Measurements from ENCODE around the gene CAD. TPM values are rescaled to one million over a fixed set of nuclear protein-coding genes. Genes with fewer than 3 reads are reported as not detected.

Gene CAD
- total RNA-seq, 1 experiment from 2014 or later, result 41.5 TPM

DNA sequence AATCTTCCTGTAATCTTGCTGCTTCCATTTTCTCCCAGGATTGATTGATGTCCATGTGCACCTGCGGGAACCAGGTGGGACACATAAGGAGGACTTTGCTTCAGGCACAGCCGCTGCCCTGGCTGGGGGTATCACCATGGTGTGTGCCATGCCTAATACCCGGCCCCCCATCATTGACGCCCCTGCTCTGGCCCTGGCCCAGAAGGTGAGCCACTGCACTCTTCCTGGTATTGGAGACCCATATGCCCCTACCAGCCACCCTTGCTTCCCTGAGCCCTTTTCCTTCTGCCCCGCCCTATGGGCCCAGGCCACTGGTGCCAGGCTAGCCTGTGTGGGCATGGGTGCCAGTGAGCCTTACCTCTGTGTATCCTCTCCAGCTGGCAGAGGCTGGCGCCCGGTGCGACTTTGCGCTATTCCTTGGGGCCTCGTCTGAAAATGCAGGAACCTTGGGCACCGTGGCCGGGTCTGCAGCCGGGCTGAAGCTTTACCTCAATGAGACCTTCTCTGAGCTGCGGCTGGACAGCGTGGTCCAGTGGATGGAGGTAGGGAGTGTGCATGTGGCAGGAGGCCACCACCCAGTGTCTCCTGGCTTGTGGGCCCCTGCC is 20.3 kb downstream of the CAD start:
- Histone ChIP-seq H4K20me1 (ENCODE audit: insufficient read depth) (no peaks in the 10 kb centered on the region), H3K9me2 (ENCODE audit: insufficient read depth) (no peaks in the 10 kb centered on the region), H3K36me3 (ENCODE audit: low read depth) (peaks cover 21% of the 10 kb centered on the region), H3F3A (ENCODE audit: insufficient read depth, low read depth) (no peaks in the 10 kb centered on the region), H3K27me3 (ENCODE audit: insufficient read depth, low read depth) (no peaks in the 10 kb centered on the region), H2AFZ (no peak overlapping the region), H3K79me2 (ENCODE audit: low read depth) (no peaks in the 10 kb centered on the region), H3K4me2 (no peak overlapping the region), H3K4me1 (replicated peaks; ENCODE audit: insufficient read depth) (no peaks in the 10 kb centered on the region), H3K9me3 (ENCODE audit: insufficient read depth, low read depth) (no peaks in the 10 kb centered on the region), H3K4me3 (no peak overlapping the region), H3K27ac (no peak overlapping the region)
- DNase-seq, result no peak
- CTCF ChIA-PET, result no interaction called here
- TF ChIP-seq, protein P1, sequence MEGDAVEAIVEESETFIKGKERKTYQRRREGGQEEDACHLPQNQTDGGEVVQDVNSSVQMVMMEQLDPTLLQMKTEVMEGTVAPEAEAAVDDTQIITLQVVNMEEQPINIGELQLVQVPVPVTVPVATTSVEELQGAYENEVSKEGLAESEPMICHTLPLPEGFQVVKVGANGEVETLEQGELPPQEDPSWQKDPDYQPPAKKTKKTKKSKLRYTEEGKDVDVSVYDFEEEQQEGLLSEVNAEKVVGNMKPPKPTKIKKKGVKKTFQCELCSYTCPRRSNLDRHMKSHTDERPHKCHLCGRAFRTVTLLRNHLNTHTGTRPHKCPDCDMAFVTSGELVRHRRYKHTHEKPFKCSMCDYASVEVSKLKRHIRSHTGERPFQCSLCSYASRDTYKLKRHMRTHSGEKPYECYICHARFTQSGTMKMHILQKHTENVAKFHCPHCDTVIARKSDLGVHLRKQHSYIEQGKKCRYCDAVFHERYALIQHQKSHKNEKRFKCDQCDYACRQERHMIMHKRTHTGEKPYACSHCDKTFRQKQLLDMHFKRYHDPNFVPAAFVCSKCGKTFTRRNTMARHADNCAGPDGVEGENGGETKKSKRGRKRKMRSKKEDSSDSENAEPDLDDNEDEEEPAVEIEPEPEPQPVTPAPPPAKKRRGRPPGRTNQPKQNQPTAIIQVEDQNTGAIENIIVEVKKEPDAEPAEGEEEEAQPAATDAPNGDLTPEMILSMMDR (conservative IDR thresholded peaks at IDR 0.05), result no peak
- TF ChIP-seq EZH2 (IDR thresholded peaks at IDR 0.05; ENCODE audit: low read depth), result no peak
- no TSS peak for BruUV-seq (replicated peaks)
- POLR2A ChIA-PET (ENCODE audit: unreplicated experiment), result no interaction called here
- intact Hi-C loops (cut with micrococcal nuclease; ENCODE audit: unreplicated experiment), result no loop called here

DNA sequence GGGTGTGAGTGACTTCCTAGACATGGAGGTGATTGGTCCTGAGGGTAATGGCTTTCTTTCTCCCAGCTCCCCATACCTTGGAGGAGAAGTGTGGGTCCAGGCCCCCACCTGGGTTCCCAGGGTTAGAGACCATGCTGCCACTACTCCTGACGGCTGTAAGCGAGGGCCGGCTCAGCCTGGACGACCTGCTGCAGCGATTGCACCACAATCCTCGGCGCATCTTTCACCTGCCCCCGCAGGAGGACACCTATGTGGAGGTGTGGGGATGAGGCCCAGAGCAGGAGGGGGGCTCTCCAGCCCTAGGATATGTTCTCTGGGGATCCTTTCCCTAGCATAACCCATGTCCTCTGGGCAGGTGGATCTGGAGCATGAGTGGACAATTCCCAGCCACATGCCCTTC is 21.8 kb downstream of the CAD start:
- no peak for TF ChIP-seq EZH2 (IDR thresholded peaks at IDR 0.05; ENCODE audit: low read depth)
- TF ChIP-seq, protein P1 (conservative IDR thresholded peaks at IDR 0.05), result no peak
- no peaks in the 10 kb centered on the region; the same call in 1 of the 2 replicates for H3F3A ChIP-seq (ENCODE audit: insufficient read depth, low read depth)
- H2AFZ ChIP-seq, result no peak overlapping the region
- no peak overlapping the region for H3K4me2 ChIP-seq
- DNase-seq, result no peak
- no peaks in the 10 kb centered on the region for H3K4me1 ChIP-seq (replicated peaks; ENCODE audit: insufficient read depth)
- CTCF ChIA-PET, result no interaction called here
- no peaks in the 10 kb centered on the region for H3K79me2 ChIP-seq (ENCODE audit: low read depth)
- no peaks in the 10 kb centered on the region for H3K9me2 ChIP-seq (ENCODE audit: insufficient read depth)
- no peak overlapping the region for H3K27ac ChIP-seq
- no peak overlapping the region for H3K4me3 ChIP-seq
- H3K36me3 ChIP-seq (ENCODE audit: low read depth), result peaks cover 12% of the 10 kb centered on the region
- POLR2A ChIA-PET (ENCODE audit: unreplicated experiment), result no interaction called here
- H4K20me1 ChIP-seq (ENCODE audit: insufficient read depth), result no peaks in the 10 kb centered on the region
- H3K27me3 ChIP-seq (ENCODE audit: insufficient read depth, low read depth), result no peaks in the 10 kb centered on the region
- H3K9me3 ChIP-seq (ENCODE audit: insufficient read depth, low read depth), result no peaks in the 10 kb centered on the region
- BruUV-seq (replicated peaks), result no TSS peak
- intact Hi-C loops (cut with micrococcal nuclease; ENCODE audit: unreplicated experiment), result no loop called here

DNA sequence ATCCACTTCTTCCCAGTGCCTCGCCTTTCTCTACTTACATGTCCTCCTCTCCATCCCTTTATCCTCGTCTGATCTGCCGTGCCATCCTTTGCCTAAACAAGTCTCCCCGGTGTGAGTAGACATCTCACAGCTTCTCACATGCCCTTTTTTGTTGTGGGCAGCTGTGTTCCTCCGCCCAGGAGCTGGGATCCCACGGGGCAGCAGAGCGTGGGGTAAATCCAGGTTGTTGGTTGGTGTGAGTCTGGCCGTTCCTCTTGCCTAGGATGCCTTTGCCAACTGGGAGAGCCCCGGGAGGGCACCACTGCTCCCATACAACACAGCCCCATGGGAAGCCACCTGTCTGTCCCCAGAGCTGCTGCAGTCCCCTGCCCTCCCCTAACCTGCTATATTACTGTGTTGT is 23.2 kb downstream of the CAD start:
- BruUV-seq (replicated peaks), result no TSS peak
- Histone ChIP-seq H3K27ac (no peak overlapping the region), H3K27me3 (ENCODE audit: insufficient read depth, low read depth) (no peaks in the 10 kb centered on the region), H3K4me2 (no peak overlapping the region), H3K79me2 (ENCODE audit: low read depth) (no peaks in the 10 kb centered on the region), H3K9me3 (ENCODE audit: insufficient read depth, low read depth) (no peaks in the 10 kb centered on the region), H3K9me2 (ENCODE audit: insufficient read depth) (no peaks in the 10 kb centered on the region), H3F3A (ENCODE audit: insufficient read depth, low read depth) (peaks cover under 1% of the 10 kb centered on the region; the same call in 1 of the 2 replicates), H3K36me3 (ENCODE audit: low read depth) (peaks cover 3% of the 10 kb centered on the region; the same call in 1 of the 2 replicates), H3K4me1 (replicated peaks; ENCODE audit: insufficient read depth) (no peaks in the 10 kb centered on the region), H4K20me1 (ENCODE audit: insufficient read depth) (no peaks in the 10 kb centered on the region), H3K4me3 (no peak overlapping the region), H2AFZ (no peak overlapping the region)
- no peak for DNase-seq
- ChIA-PET POLR2A (ENCODE audit: unreplicated experiment) (no interaction called here), CTCF (no interaction called here)
- intact Hi-C loops (cut with micrococcal nuclease; ENCODE audit: unreplicated experiment), result no loop called here
- TF ChIP-seq EZH2 (IDR thresholded peaks at IDR 0.05; ENCODE audit: low read depth), result no peak
- TF ChIP-seq, protein P1 (conservative IDR thresholded peaks at IDR 0.05), result no peak
